HuH-7 (cell line): ENCODE measurements around the gene SULT1C3.
A peak's percentile ranks its signal among the peaks of the same experiment; 100 is the strongest.

Experiments used
- DNase-seq: peaks from one replicate; pipeline ENCODE4 v3.0.0; 2011; ENCODE audit warnings: low spot score

The SULT1C3 gene

GRCh38 chr2:108239786-108240185 is at the start of gene SULT1C3:
Gene SULT1C3 (plus strand): TSS chr2:108239968. CDS start chr2:108247195, 7,227 bp downstream.
- no peak for DNase-seq

- no peak for DNase-seq
Measured at GRCh38 chr2:108193251-108193650, 46.5 kb upstream of the SULT1C3 start.

- DNase-seq: no peak
Measured at GRCh38 chr2:108194409-108195132, 45.2 kb upstream of the SULT1C3 start.

GRCh38 chr2:108195133-108195439 is 44.7 kb upstream of the SULT1C3 start:
- no peak for DNase-seq

DNA sequence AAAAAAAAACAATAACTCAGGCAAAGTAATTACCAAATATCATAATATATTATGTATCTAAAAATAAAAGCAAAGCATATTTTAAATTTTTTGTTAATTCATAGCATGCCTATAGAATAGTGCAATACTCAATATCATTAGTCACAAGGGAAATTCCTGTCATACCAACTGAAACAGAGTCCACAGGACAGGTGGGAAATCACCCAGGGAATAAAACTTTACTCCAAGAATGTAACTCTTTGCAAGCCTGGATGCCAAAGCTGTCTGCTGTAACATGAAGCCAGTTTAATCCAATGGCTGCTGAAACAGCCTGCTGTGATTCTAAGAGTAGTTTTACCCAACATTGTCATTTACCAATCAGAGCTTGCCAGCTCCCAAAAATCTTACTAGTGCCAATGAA is 40.0 kb upstream of the SULT1C3 start:
- no peak for DNase-seq

DNA sequence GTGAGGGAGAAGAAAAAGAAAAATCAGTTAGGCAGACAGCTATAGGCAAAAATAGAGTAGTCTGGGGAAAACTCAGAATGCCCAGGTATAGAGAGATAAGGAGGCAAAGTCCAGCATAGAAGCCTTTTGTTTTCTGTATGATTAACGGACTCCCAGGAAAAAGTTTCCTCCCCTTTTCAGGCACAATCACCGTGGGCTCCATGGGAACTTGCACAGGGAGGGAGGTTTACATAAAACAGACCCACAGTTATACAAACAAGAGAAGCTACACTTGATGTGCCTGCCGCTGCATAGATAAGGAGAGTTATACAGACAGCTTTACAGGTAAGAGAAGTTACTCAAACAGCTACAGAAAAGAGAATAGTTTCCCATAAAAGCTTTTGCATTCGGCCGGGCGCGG is 39.2 kb upstream of the SULT1C3 start:
- DNase-seq: no peak

GRCh38 chr2:108212671-108213070 is 27.1 kb upstream of the SULT1C3 start:
- DNase-seq: no peak

GRCh38 chr2:108215794-108216211 is 24.0 kb upstream of the SULT1C3 start:
- peak; percentile 46 for DNase-seq

- DNase-seq: no peak
Measured at GRCh38 chr2:108217211-108217610, 22.6 kb upstream of the SULT1C3 start.

- no peak for DNase-seq
Measured at GRCh38 chr2:108219688-108220087, 20.1 kb upstream of the SULT1C3 start.

DNA sequence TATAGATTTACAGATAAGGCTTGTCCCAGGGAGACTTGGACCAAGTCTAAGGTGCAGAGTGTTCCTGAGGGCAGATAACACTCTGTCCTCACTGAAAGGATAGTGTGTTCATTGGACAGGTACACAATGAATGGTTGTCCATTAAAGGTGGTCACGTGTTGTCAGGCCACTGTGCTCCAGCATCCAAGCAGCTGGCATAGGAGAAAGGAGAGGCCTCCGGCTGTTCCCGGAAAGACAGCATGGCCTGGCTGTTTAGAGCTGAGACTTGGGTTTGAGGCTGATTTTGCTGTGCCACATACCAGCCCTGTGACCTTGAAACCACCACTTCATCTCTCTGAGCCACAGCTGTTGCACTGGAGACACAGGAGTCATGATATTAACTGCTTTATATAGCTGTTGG is 19.6 kb upstream of the SULT1C3 start:
- no peak for DNase-seq

DNA sequence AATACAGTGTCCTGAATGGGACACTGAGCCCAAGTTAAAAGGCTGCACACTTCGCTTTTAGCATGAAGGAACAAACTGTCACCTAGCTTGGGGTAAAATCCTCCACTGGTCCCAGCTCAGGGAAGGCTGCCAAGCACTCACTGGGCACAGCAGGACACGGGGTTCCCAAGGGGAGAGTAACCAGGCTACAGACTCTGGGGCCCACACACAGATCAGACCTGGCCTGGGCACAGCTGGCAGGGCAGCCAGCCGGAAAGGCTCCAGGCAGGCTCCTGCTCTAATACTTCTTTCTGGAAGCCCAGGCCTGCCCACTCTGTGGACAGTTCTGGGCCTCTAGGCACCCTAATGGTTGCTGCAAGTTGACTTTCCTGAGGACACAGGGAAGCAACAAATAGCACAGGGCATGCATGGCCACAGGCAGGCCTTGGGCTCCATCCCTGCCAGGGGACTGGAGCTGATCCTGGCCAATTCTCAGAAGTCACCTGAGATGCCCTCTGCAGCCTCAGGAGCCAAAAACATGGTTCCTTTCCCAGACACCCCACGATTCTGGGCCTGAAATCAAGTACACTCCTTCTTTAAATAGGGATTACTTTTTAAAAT is 18.7 kb upstream of the SULT1C3 start:
- no peak for DNase-seq

DNA sequence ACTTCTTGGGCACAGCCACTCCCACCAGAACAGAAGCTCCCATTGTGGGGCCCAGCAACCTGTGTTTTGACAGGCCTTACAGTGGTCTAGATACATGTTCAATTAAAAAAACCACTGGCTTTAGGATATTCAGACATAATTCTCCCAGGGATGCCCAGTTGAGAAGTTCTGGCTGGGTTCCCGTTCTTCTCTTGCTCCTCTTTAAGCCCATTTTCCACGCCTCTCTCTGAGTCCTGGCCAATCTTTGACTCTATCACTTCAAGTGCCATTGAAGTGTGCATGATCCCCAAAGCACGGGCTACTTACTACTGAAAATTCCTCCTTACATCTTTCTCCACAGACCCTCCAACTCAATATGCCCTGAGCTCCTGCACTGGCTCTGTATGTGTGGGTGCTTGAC is 17.5 kb upstream of the SULT1C3 start:
- no peak for DNase-seq

DNA sequence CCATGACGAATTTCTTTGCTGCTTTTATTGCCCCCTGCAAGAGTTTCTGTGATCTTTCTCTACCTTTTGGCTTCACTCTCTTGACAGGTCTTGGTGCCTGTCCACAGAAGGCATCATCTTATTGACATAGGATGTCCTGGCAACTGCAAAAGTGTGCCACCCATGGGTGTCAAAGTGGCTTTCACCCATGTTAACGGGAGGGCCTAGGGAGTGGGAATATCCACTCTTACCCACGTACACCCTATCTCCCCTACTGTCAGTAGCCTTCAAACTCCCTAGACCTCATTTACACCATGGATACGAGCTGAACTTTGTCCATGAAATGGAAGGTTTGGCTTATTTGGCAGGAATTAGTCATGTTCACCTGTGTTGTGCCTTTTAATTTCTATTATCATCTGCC is 16.2 kb upstream of the SULT1C3 start:
- DNase-seq: no peak

DNA sequence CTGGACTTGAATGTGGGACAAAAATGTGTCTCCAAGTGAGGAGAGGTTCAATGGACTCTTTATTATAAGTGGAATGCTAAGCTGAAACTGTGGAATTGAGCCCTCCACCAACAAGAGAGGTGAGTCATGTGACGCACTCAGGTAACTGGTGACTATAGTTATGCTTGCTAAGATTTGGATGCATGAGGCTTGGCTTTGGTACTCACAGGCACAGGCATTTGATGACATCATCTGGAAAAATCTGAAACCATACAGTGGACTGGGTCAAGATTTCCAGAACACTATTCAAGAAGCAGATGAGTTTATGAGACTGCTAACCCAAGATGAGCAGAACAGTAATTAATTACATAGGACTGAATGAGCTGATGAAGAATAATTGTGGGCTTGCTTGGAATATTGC is 15.7 kb upstream of the SULT1C3 start:
- no peak for DNase-seq

GRCh38 chr2:108226564-108226963 is 13.2 kb upstream of the SULT1C3 start:
- DNase-seq: no peak

DNA sequence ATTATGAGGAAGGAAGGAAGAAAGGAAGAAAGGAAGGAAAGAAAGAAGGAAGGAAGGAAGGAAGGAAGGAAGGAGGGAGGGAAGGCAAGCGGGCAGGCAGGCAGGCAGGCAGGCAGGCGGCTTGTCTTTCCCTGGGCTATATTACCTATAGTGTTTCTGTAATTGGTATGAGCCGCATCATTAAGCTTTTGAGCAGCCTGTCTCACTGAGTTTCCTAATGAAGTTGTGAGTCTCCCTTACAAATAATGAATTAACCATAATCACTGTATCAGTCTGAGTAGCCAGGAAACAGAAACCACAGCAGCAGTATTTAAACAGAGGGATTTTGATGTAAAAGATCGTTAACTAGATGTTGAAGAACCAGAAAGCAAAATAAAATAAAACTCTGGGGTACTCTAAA is 11.8 kb upstream of the SULT1C3 start:
- no peak for DNase-seq

DNA sequence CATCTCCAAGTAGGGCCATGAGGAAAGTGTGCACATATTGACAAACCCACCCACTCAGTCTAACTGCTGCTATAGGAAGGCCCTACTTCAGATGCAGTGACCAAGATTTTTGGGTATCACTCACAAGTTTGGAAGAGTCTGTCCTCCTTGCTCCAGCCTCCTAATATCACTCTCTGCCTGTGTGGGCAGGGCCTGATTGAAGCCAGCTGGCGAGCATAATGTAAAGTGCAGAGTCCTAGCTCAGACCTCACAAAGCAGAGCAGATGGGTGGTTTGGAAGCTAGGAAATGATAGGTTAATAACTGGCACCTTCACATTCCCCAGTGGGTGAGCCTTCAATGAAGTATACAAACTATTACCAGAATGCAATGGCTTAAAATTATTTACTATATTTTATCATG is 11.2 kb upstream of the SULT1C3 start:
- DNase-seq: no peak

DNA sequence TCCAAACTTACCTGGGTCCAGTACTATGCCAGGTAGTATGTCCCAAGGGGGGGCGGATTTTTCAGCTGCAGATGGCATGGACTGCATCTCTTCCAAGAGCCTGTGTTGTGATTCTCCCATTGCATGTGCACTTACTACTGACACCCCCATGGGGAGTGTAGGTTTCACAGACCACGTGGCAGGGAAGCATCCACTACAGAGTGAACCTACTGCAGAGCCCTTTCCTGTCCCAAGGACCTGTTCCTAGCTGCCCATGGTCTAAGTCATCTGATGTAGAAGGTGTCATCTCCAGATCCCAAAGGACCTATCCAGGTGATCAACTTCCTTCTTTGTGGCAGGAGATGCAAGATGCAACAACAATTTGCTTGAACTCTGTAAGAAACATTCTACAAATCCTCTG is 9.9 kb upstream of the SULT1C3 start:
- DNase-seq: no peak

GRCh38 chr2:108235577-108235976 is 4.2 kb upstream of the SULT1C3 start:
- DNase-seq: no peak

- no peak for DNase-seq
Measured at GRCh38 chr2:108236676-108237335, 3.0 kb upstream of the SULT1C3 start.

- DNase-seq: no peak
Measured at GRCh38 chr2:108240966-108241365, 1.2 kb downstream of the SULT1C3 start.

DNA sequence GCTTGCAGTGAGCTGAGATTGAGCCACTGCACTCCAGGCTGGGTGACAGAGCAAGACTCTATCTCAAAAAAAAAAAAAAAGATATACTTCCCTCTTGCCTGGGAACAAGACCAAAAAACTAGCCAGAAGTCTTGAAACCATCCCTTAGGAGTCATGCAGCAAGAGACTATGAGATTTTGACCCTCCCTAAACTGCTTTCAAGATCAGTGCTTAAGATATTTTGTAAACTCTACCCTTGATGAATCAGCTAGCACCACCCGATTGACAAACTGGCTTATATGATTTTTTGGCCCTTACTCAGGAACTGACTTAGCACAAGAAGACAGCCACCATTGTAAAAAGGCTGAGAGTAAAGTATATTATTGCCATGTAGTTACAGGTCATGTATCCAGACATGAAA is 3.8 kb downstream of the SULT1C3 start:
- no peak for DNase-seq
